HuH-7.5 (cell line): ENCODE measurements around the gene TSC1.
"Not testable (repeated sequence)": the region's sequence is repeated elsewhere in the genome, so short reads cannot be mapped to it uniquely, and the experiment has no call there.

Experiments used
- DNase-seq: peaks from one replicate; pipeline ENCODE4 v3.0.0; 2011; ENCODE audit warnings: low spot score

Gene TSC1

GRCh38 chr9:132944294-132945185 lies at the start of gene TSC1:
Gene TSC1, minus strand, starts transcription at chr9:132944616. Its CDS starts 15,744 bp downstream, at chr9:132928872.
- peak; percentile 84 for DNase-seq

GRCh38 chr9:132993511-132993939 lies 49.1 kb upstream of the TSC1 start:
- DNase-seq = no peak

- no peak for DNase-seq
These were observed 47.2 kb upstream of the TSC1 start for GRCh38 chr9:132991351-132992300.

GRCh38 chr9:132990781-132991180 lies 46.4 kb upstream of the TSC1 start:
- no peak for DNase-seq

DNA sequence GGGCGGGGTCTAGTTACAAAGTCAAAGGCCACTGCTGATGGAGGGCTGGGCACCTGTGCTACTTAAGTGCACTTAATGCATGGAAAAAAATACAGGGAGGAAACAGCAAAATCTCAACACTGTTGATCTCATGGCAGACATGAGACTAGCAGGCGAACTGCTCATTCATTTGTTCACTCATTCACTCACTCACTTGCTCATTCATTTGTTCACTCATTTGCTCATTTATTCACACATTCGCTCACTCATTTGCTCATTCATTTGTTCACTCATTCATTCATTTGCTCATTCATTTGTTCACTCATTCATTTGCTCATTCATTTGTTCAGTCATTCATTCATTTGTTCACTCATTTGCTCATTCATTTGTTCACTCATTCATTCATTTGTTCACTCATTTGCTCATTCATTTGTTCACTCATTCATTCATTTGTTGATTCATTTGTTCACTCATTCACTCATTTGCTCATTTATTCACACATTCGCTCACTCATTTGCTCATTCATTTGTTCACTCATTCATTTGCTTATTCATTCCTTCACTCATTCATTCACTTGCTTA lies 45.7 kb upstream of the TSC1 start:
- not testable (repeated sequence) for DNase-seq

DNA sequence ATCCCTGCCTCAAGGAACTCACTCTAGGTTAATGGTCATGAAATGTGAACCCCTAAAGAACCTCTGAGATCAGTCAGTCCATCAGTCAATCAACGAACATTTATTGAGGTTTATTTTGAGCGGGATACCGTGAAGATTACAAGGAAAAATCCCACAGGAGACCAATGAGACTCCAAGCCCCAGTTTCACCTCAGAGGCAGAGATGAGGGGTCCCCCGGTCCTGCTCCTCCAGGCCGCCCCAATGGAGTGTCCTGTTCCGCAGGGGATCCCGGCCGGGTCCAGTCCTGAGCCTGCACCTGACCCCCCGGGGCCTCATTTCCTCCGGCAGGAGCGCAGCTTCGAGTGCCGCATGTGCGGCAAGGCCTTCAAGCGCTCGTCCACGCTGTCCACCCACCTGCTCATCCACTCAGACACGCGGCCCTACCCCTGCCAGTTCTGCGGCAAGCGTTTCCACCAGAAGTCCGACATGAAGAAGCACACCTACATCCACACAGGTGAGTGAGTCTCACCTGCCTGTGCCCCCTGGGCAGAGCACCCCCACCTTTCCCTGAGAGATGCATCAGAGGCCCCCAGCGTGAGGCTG lies 45.1 kb upstream of the TSC1 start:
- DNase-seq = no peak

DNA sequence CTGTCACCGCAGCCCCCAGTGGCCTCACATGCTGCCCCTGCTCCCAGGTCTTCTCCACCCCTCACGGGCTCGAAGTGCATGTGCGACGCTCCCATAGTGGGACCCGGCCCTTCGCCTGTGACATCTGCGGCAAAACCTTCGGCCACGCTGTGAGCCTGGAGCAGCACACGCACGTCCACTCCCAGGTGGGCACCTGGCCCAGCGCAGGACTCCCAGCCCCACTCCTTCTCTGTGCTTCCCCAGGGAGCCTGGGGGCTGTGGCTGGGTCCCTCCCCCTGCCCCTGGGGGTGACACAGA lies 44.5 kb upstream of the TSC1 start:
- no peak for DNase-seq

DNA sequence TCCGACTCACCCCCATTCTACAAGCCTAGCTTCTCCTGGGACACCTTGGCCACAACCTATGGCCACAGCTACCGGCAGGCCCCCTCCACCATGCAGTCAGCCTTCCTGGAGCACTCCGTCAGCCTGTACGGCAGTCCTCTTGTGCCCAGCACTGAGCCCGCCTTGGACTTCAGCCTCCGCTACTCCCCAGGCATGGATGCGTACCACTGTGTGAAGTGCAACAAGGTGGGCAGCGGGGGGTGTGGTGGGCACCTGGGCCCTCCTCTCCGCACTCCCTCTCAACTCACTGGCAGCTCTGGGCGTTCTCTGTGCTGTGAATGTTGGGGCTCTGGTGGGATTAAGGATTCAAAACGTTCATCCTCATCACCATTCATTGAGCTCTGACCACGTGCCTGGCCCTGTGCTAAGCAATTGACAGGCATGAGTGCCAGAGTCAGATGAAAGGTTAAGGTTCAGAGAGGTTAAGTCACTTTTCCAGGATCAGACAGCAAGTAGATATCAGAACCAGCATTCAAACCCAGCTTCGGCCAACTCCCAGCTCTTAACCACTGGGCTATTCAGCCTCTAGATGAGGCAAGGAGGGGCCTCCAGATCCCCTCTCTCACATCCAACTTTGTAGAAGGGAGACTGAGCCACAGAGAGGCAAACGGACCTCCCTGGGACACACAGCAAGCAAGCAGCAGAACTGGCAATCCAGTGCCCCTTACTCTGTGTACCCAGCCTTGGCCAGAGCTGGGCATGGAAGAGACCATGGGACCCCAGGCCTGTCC lies 44.0 kb upstream of the TSC1 start:
- DNase-seq = no peak

GRCh38 chr9:132986640-132987620 lies 42.5 kb upstream of the TSC1 start:
- DNase-seq = no peak

- no peak for DNase-seq
These were observed 41.7 kb upstream of the TSC1 start for GRCh38 chr9:132986114-132986513.

DNA sequence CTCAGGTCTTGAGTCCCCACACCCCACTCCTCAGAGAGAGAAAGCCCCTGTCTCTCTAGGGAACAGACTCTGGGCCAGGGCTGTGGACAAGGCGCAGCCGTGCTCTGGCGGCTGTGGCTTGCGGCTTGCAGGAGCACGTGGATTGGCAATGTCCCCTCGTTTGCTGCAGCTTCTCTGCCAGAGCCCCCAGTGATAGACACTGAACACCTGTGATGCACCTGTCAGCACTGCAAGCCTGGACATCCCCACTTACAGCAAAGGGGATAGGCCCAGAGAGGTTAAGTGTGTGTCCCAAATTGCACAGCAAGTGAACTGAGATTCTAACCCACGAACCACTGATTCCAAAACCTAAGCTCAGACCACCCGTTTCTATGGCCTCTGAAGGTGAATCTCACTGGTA lies 41.1 kb upstream of the TSC1 start:
- DNase-seq = no peak

DNA sequence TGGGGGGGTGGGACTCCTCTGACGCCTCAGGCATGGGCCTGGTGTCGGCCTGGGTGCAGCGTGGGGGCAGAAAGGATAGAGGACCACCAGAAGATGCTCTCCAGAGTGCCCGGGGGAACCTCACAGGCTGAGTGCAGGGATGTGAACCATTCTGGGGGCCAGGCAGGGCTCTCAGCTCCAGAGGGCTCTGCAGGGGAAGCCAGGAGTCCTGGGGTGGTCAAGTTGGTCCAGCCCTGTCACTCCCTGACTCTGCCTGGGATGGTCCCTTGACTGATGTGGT lies 40.6 kb upstream of the TSC1 start:
- no peak for DNase-seq

DNA sequence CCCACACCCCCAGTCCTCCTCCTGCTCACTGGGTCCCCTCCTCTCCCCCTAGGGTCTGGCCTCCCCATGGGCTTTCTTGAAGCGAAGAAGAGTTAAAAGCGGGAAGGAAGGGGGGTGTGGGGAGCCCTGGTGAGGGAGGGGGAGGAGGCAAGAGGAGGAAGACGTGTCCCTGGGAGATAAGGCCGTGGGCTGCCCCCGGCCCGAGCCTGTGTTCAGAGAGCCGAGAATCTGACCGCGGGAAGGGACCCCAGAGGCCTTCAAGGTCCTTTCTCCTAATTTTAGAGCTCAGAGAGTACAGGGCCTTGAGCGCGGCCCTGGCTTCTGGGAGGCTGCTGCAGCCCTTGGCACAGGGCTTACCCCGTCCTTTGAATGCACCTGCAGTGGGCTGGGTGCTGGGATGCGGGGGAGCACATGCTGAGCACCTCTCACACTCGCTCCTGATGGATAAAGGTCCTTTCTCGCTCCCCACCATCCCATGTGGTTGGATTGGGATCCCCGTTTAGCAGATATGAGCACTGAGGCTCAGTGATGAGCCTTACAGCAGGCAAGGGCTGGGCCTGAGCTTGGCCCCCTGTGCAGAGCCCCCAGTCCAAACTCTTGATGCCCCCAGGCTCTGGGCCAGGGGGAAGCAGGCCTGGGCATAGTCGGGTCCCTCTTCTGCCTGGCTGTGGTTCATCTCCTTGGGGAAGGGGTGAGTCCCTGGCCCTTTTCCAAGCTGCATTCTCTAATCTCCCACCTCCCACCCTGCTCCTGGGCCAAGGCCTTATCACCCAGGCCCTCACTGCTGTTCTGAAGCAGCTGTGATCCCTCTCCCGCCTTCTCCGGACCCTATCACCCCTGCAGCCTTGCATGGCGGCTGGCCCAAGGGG lies 40.0 kb upstream of the TSC1 start:
- DNase-seq = no peak

DNA sequence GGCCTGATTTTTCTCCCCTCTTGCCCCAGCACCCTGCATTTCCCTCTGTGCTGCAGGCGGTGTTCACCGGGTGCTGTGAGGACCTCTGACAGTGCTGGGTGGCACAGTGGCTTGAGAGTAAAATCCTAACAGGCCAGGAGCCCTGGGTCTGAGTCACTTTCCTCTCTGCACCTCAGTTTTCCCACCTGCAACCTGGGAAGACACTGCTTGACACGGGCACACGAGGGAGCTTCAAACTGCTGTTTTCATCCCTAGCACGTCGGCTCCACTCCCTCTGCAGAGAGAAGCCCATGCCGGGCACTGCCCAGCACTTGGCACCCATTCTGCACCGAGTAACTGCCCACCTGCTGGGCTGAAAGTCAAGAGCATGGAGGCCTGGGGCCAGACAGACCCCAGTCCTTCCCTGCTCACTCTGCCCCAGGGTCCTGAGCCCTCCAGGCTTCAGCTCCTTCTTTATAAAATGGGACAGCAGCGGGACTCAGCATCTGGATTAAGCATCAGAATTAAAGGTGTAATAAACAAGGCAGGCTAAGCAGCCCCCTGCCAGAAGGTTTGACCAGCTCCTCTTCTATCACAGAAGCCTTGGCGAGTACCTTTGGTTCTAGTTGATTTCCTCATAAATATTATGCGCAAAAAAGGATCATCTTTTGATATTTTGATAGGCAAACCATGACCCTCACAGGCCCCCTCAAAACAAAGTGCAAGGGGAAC lies 39.2 kb upstream of the TSC1 start:
- no peak for DNase-seq

DNA sequence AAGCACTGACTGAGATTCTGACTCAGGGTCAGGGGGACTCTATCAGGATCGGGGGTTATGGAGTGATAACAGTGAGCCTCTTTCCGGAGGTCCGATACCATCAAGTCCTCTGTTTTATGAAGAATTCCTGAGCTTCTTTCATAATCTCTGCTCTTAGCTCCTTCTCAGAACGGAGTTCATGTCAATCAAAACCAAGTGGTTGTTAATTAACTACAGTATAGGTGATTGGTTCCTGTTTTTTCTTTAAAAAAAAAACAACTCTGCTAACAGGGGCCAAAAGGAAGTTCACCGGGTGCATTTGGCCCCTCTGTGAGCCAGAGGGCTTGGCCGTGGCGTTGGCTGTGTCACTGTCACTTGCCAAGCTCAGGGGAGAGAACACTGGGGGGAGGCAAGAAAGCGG lies 38.0 kb upstream of the TSC1 start:
- DNase-seq = no peak

DNA sequence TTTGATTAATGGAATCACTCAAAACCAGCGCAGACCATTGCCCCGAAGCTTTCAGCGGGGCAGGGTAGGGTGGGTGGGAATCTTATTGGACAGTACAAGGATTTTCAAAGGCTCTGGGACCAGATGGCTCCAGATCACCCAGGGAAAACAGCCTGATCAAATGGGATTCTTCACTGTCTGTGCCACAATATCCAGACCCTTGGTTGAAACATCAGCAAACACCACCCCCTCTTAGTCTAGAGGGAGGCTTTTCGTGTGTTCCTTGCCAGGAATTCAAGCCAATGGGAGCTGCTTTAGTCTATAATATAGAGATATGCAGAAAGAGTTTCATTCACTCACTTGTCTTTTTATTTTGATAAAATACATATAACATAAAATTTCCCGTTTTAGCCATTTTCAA lies 35.7 kb upstream of the TSC1 start:
- no peak for DNase-seq

DNA sequence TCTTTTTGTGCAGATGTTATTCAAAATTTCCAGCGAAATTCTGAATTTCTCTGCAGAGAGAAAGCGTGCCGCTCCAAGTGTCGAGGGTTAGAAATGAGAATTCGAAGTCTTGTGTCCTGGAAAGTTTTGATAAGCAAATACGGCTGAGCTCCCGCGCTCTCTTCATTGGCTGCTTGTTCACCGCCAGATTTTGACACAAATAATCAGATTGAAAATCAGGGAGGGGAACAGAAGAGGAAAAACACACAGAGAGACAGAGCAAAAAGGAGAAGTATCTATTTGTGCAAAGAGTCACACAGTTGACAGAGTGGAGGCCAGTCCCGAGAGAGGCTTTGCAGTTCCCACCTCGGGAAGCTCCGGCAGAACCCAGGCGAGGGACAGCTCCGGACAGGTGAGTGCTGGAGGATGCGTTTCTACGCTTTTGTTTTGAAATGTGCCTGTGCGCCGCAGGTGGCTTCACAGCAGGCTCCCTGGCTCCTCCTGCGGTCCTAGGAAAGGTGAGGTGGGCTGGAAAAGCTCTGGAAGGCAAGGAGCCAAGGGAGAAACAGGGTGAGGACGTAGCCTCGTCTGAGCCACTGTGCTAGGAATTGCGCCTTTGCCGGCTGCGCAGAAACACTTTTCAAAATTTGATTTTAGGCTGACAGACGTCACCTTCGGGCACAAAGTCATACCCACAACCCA lies 34.2 kb upstream of the TSC1 start, which contains the start of gene GFI1B:
Gene GFI1B, plus strand, starts transcription at position 244 of the 681 bp plus-strand sequence. CDS start 7,985 bp downstream, outside the sequence.
- no peak for DNase-seq

GRCh38 chr9:132978112-132978450 lies 33.7 kb upstream of the TSC1 start:
- DNase-seq = no peak
